ENCODE data around the gene CALML6.

The CALML6 gene

GRCh38 chr1:1903224-1903623, 11.8 kb upstream of the CALML6 start:
- no peak for DNase-seq (ENCODE audit: low read depth)
- no peak overlapping the region for H3K4me3 ChIP-seq (ENCODE audit: low read length)
- no peak for TF ChIP-seq CTCF (conservative IDR thresholded peaks at IDR 0.05; ENCODE audit: low read length)

GRCh38 chr1:1906185-1907097, 8.6 kb upstream of the CALML6 start:
- H3K4me3 ChIP-seq (ENCODE audit: low read length): no peak overlapping the region
- DNase-seq (ENCODE audit: low read depth): peak; percentile 77
- TF ChIP-seq CTCF (conservative IDR thresholded peaks at IDR 0.05; ENCODE audit: low read length): peak; percentile 95

DNA sequence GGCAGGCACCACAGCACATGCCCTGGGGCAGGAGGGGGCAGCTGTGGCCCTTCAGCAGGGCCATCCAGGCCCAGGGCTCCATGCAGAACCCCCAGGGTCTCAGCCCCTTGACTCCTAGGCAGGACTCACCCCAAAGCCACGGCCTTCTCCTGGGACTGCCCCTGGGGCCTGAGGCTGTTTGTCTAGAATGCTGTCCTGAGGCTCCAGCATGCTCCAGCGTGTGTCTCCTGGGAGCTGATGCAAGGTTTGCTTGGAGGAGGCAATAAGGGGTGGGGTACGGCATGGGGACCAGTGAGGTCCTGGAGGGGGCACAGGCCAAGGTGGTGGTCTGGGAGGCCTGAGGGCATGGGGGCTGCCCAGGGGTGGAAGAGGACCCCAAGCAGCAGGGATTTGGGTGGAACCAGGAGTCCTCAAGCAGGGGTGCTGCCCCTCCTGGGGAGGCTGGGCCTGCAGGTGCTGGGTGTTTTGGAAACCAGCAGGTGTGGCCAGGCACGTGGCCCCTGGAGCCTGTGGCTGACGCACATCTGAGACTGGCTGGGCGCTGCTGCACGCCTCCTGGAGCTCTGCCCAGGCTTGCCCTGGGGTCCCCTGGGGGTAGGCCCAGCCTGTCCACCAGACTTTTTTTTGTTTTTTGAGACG, 7.8 kb upstream of the CALML6 start:
- DNase-seq (ENCODE audit: low read depth): peak; percentile 45
- no peak for TF ChIP-seq CTCF (conservative IDR thresholded peaks at IDR 0.05; ENCODE audit: low read length)
- no peak overlapping the region for H3K4me3 ChIP-seq (ENCODE audit: low read length)

DNA sequence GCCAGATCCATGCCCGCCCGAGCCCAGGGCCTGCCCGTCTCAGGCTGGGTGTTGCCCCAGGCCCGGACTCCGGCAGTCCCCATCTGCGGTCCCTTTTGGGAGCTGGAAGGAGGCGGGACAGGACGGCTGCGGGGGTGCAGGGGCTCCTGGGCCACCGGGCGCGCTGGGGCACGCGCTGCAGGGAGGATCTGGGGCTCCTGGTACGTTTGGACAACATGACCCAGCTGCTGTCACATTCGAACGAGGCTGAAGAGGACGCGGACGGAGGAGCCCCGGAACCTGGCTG, 6.6 kb upstream of the CALML6 start:
- no peak for DNase-seq (ENCODE audit: low read depth)
- no peak for TF ChIP-seq CTCF (conservative IDR thresholded peaks at IDR 0.05; ENCODE audit: low read length)
- peak overlapping the region; percentile 68 for H3K4me3 ChIP-seq (ENCODE audit: low read length)

- TF ChIP-seq CTCF (conservative IDR thresholded peaks at IDR 0.05; ENCODE audit: low read length): no peak
- peak overlapping the region; percentile 61 for H3K4me3 ChIP-seq (ENCODE audit: low read length)
- no peak for DNase-seq (ENCODE audit: low read depth)
Observed at GRCh38 chr1:1910033-1910465, 5.0 kb upstream of the CALML6 start.

- TF ChIP-seq CTCF (conservative IDR thresholded peaks at IDR 0.05; ENCODE audit: low read length): no peak
- DNase-seq (ENCODE audit: low read depth): no peak
- no peak overlapping the region for H3K4me3 ChIP-seq (ENCODE audit: low read length)
Observed at GRCh38 chr1:1910651-1911331, 4.3 kb upstream of the CALML6 start.

Data from AG10803 (cell line).